Osteocyte (in vitro differentiated cells): ENCODE data around the gene JSRP1. TPM values are rescaled to one million over a fixed set of nuclear protein-coding genes. Genes with fewer than 3 reads are reported as not detected.
A peak's percentile ranks its signal among the peaks of the same experiment; 100 is the strongest.

Source experiments
- DNase-seq: peaks from one replicate; pipeline ENCODE4 v3.0.0; 2021; ENCODE audit warnings: mixed read lengths; ENCODE audit not compliant: unreplicated experiment; ENCODE audit errors: extremely low spot score
- H3K27ac Mint-ChIP-seq: one replicate; pipeline ENCODE4 v1.8.0; 2021; ENCODE audit warnings: mild to moderate bottlenecking, mixed read lengths; ENCODE audit not compliant: unreplicated experiment
- H3K27me3 Mint-ChIP-seq: one replicate; pipeline ENCODE4 v1.8.0; 2021; ENCODE audit warnings: mixed read lengths; ENCODE audit not compliant: unreplicated experiment
- H3K36me3 Mint-ChIP-seq: one replicate; pipeline ENCODE4 v1.8.0; 2021; ENCODE audit warnings: mixed read lengths; ENCODE audit not compliant: unreplicated experiment
- H3K4me1 Mint-ChIP-seq: one replicate; pipeline ENCODE4 v1.8.0; 2021; ENCODE audit warnings: mixed read lengths; ENCODE audit not compliant: unreplicated experiment
- H3K4me3 Mint-ChIP-seq: one replicate; pipeline ENCODE4 v1.8.0; 2021; ENCODE audit warnings: mild to moderate bottlenecking, moderate library complexity, mixed read lengths; ENCODE audit not compliant: unreplicated experiment
- H3K9me3 Mint-ChIP-seq: one replicate; pipeline ENCODE4 v1.8.0; 2021; ENCODE audit warnings: mixed read lengths; ENCODE audit not compliant: unreplicated experiment
- CTCF ChIP-seq: fragments of 200-600 bp; sonication (generic); IDR thresholded peaks from 2 replicates; pipeline ENCODE4 v1.5.0; 2021; ENCODE audit warnings: antibody characterized with exemption, mild to moderate bottlenecking, moderate library complexity
- total RNA-seq: library from RNA; stranded (reverse); gene quantifications from 2 replicates; pipeline ENCODE4 v1.2.1, GENCODE V29; 2021

JSRP1 gene
- total RNA-seq, 1 donor from 2014 or later: not detected

GRCh38 chr19:2221918-2222317 lies 34.3 kb downstream of the JSRP1 start:
- peak; percentile 48 for TF ChIP-seq CTCF
- H3K4me1 Mint-ChIP-seq: peaks cover 14% of the 10 kb centered on the region

GRCh38 chr19:2221250-2221831 lies 34.9 kb downstream of the JSRP1 start:
- Mint-ChIP-seq H3K4me3 (peak overlapping the region; percentile 10), H3K27ac (peak overlapping the region; percentile 47), H3K4me1 (peaks cover 14% of the 10 kb centered on the region), H3K36me3 (peaks cover 31% of the 10 kb centered on the region), H3K9me3 (no peaks in the 10 kb centered on the region), H3K27me3 (no peaks in the 10 kb centered on the region)
- TF ChIP-seq CTCF: no peak
- no peak for DNase-seq

More at GRCh38 chr19:2221918-2222317, 34.3 kb downstream of the JSRP1 start:
- DNase-seq: no peak
- no peak overlapping the region for H3K4me3 Mint-ChIP-seq
- H3K9me3 Mint-ChIP-seq: no peaks in the 10 kb centered on the region
- no peak overlapping the region for H3K27ac Mint-ChIP-seq
- H3K36me3 Mint-ChIP-seq: peaks cover 29% of the 10 kb centered on the region
- no peaks in the 10 kb centered on the region for H3K27me3 Mint-ChIP-seq

GRCh38 chr19:2219726-2220125 lies 36.5 kb downstream of the JSRP1 start:
- DNase-seq: no peak
- Mint-ChIP-seq H3K27ac (no peak overlapping the region), H3K9me3 (no peaks in the 10 kb centered on the region), H3K4me3 (no peak overlapping the region), H3K36me3 (peaks cover 36% of the 10 kb centered on the region), H3K4me1 (peaks cover 14% of the 10 kb centered on the region), H3K27me3 (no peaks in the 10 kb centered on the region)
- TF ChIP-seq CTCF: no peak

- H3K27ac Mint-ChIP-seq: no peak overlapping the region
- no peaks in the 10 kb centered on the region for H3K9me3 Mint-ChIP-seq
- no peak overlapping the region for H3K4me3 Mint-ChIP-seq
- DNase-seq: no peak
- H3K36me3 Mint-ChIP-seq: peaks cover 32% of the 10 kb centered on the region
- TF ChIP-seq CTCF: no peak
- H3K4me1 Mint-ChIP-seq: peaks cover 14% of the 10 kb centered on the region
- no peaks in the 10 kb centered on the region for H3K27me3 Mint-ChIP-seq
Measured at GRCh38 chr19:2217591-2217990, 38.6 kb downstream of the JSRP1 start.

- no peak for DNase-seq
- H3K36me3 Mint-ChIP-seq: peaks cover 38% of the 10 kb centered on the region
- H3K4me3 Mint-ChIP-seq: no peak overlapping the region
- H3K27me3 Mint-ChIP-seq: no peaks in the 10 kb centered on the region
- no peak for TF ChIP-seq CTCF
- H3K27ac Mint-ChIP-seq: peak overlapping the region; percentile 13
- H3K4me1 Mint-ChIP-seq: peaks cover 12% of the 10 kb centered on the region
- no peaks in the 10 kb centered on the region for H3K9me3 Mint-ChIP-seq
Measured at GRCh38 chr19:2216361-2217225, 39.6 kb downstream of the JSRP1 start.
